A549 (cell line): Measurements from ENCODE around the gene HOXD1. TPM values are rescaled to one million over a fixed set of nuclear protein-coding genes. Genes with fewer than 3 reads are reported as not detected.

Source experiments
- ATAC-seq, 2 experiments: fragments of 200-7000 bp in 1 of 2; fragments of >200 bp in 1 of 2; cut with Nextera tagmentation in 1 of 2; cut with Tn5 transposase in 1 of 2; 3 replicates each; pipeline versions ENCODE4 v1.8.0 to v1.9.1; 2018 to 2020; ENCODE audit warnings: mild to moderate bottlenecking in 1 of 2, moderate library complexity in 1 of 2
- CTCF ChIA-PET: fragments of 300-600 bp; sonication (Branson Sonifier 250); formaldehyde crosslinking; extraction: SDS; loops from one replicate; lab custom pipeline; 2021; ENCODE audit warnings: antibody characterized with exemption, inconsistent platforms; lab: Yijun Ruan, JAX
- POLR2A ChIA-PET: fragments of 350-600 bp; formaldehyde crosslinking; extraction: SDS; loops from one replicate; lab custom pipeline; 2021; ENCODE audit warnings: antibody characterized with exemption, inconsistent platforms; lab: Yijun Ruan, JAX
- DNase-seq, 2 experiments: peaks; one replicate each; pipeline versions ENCODE4 v3.0.0 to v3.0.0-alpha.2; 2011 to 2016; ENCODE audit warnings: low read depth in 1 of 2, low spot score in 1 of 2
- FAIRE-seq: peaks from 2 replicates; lab custom pipeline; 2011; peaks lifted over from hg19 to GRCh38; lab: Jason Lieb, UNC
- H3K27ac ChIP-seq, 2 experiments: fragments of >200 bp; sonication (Bioruptor Twin); formaldehyde crosslinking; 3 replicates each; pipeline ENCODE4 v1.5.1; 2016 to 2017
- H3K4me1 ChIP-seq: fragments of >200 bp; sonication (Bioruptor Twin); formaldehyde crosslinking; 3 replicates; pipeline ENCODE4 v1.6.1; 2016
- H3K4me2 ChIP-seq: fragments of >200 bp; sonication (Bioruptor Twin); formaldehyde crosslinking; 3 replicates; pipeline ENCODE4 v1.6.1; 2016
- H3K4me3 ChIP-seq: fragments of >200 bp; sonication (Bioruptor Twin); formaldehyde crosslinking; 3 replicates; pipeline ENCODE4 v1.5.1; 2016
- H3K9me3 ChIP-seq: fragments of >200 bp; sonication (Bioruptor Twin); formaldehyde crosslinking; 3 replicates; pipeline ENCODE4 v1.6.1; 2016
- CBX2 ChIP-seq: fragments of 200-600 bp; sonication (generic); IDR thresholded peaks from 2 replicates; pipeline ENCODE4 v1.6.1; 2016; ENCODE audit warnings: low read depth, mild to moderate bottlenecking, borderline replicate concordance
- CBX8 ChIP-seq: fragments of 200-600 bp; sonication (generic); IDR thresholded peaks from 2 replicates; pipeline ENCODE4 v1.6.1; 2016
- CHD4 ChIP-seq: fragments of 200-600 bp; sonication (generic); IDR thresholded peaks from 2 replicates; pipeline ENCODE4 v1.6.1; 2016; ENCODE audit warnings: antibody characterized with exemption, mild to moderate bottlenecking, borderline replicate concordance
- EHMT2 ChIP-seq: fragments of 200-600 bp; sonication (generic); IDR thresholded peaks from 2 replicates; pipeline ENCODE4 v1.6.1; 2016; ENCODE audit warnings: antibody characterized with exemption, low read depth, mild to moderate bottlenecking, moderate library complexity
- EP300 ChIP-seq, 2 experiments: fragments of >200 bp; sonication (Bioruptor Twin); formaldehyde crosslinking; IDR thresholded peaks; 2 replicates in 1 of 2; 3 replicates in 1 of 2; pipeline ENCODE4 v1.6.1; 2016 to 2017
- ESRRA ChIP-seq: fragments of 150-350 bp; IDR thresholded peaks from 2 replicates; pipeline ENCODE4 v1.6.1; 2014; ENCODE audit warnings: mild to moderate bottlenecking, low read length, borderline replicate concordance
- FOXS1 ChIP-seq: fragments of 250-450 bp; sonication (Bioruptor Pico); IDR thresholded peaks from 2 replicates; pipeline ENCODE4 v1.5.0; 2020; ENCODE audit warnings: mild to moderate bottlenecking, moderate library complexity
- GATA3 ChIP-seq: IDR thresholded peaks from 2 replicates; pipeline ENCODE4 v1.6.1; 2012; ENCODE audit warnings: borderline replicate concordance
- HEYL ChIP-seq: fragments of 250-450 bp; sonication (Bioruptor Pico); IDR thresholded peaks from 2 replicates; pipeline ENCODE4 v1.8.0; 2021; ENCODE audit warnings: mild to moderate bottlenecking, moderate library complexity
- HOXA7 ChIP-seq: fragments of 250-450 bp; sonication (Bioruptor Pico); IDR thresholded peaks from 2 replicates; pipeline ENCODE4 v1.5.0; 2020; ENCODE audit warnings: mild to moderate bottlenecking, moderate library complexity
- HOXB5 ChIP-seq: fragments of 250-450 bp; sonication (Bioruptor Pico); IDR thresholded peaks from 2 replicates; pipeline ENCODE4 v1.5.0; 2020; ENCODE audit warnings: mild to moderate bottlenecking, moderate library complexity
- JUNB ChIP-seq: fragments of >200 bp; sonication (Bioruptor Twin); formaldehyde crosslinking; IDR thresholded peaks from 2 replicates; pipeline ENCODE4 v1.6.1; 2016
- KDM5A ChIP-seq: fragments of 200-600 bp; sonication (generic); IDR thresholded peaks from 2 replicates; pipeline ENCODE4 v1.6.1; 2016; ENCODE audit warnings: antibody characterized with exemption, mild to moderate bottlenecking
- MAFK ChIP-seq: fragments of 450-650 bp; IDR thresholded peaks from 2 replicates; pipeline ENCODE4 v1.6.1; 2014; ENCODE audit not compliant: partially characterized antibody
- MAX ChIP-seq: IDR thresholded peaks from 2 replicates; pipeline ENCODE4 v1.6.1; 2012
- MAZ ChIP-seq: fragments of 150-350 bp; IDR thresholded peaks from 2 replicates; pipeline ENCODE4 v1.6.1; 2014; ENCODE audit warnings: antibody characterized with exemption, low read depth, low read length, borderline replicate concordance
- MYC ChIP-seq: IDR thresholded peaks from 2 replicates; pipeline ENCODE4 v1.6.1; 2012; ENCODE audit warnings: mild to moderate bottlenecking, inconsistent platforms, low read length, improper control_type of control experiment, borderline replicate concordance
- NFE2L2 ChIP-seq: fragments of 150-350 bp; conservative IDR thresholded peaks from 2 replicates; pipeline ENCODE4 v1.6.1; 2014; ENCODE audit warnings: low read length
- NR3C1 ChIP-seq: fragments of >200 bp; sonication (Bioruptor Twin); formaldehyde crosslinking; IDR thresholded peaks from 3 replicates; pipeline ENCODE4 v1.6.1; 2017
- PBX3 ChIP-seq: IDR thresholded peaks from 2 replicates; pipeline ENCODE4 v1.6.1; 2012
- POLR2A ChIP-seq: IDR thresholded peaks from 2 replicates; pipeline ENCODE4 v1.6.1; 2012; ENCODE audit warnings: mild to moderate bottlenecking, low read length
- POLR2AphosphoS2 ChIP-seq: conservative IDR thresholded peaks from 2 replicates; pipeline ENCODE4 v1.6.1; 2012; ENCODE audit warnings: low read length, improper control_type of control experiment, inconsistent platforms
- RAD21 ChIP-seq, 2 experiments: fragments of >200 bp in 1 of 2; sonication (Bioruptor Twin) in 1 of 2; formaldehyde crosslinking in 1 of 2; IDR thresholded peaks in 1 of 2; conservative IDR thresholded peaks in 1 of 2; 2 replicates in 1 of 2; 3 replicates in 1 of 2; pipeline ENCODE4 v1.6.1; 2012 to 2018; ENCODE audit warnings: inconsistent platforms in 1 of 2
- RARB ChIP-seq: fragments of 250-450 bp; sonication (Bioruptor Pico); IDR thresholded peaks from 2 replicates; pipeline ENCODE4 v1.8.0; 2021; ENCODE audit warnings: mild to moderate bottlenecking, moderate library complexity
- RNF2 ChIP-seq: fragments of 200-600 bp; sonication (generic); IDR thresholded peaks from 2 replicates; pipeline ENCODE4 v1.6.1; 2016; ENCODE audit warnings: low read depth, mild to moderate bottlenecking, antibody characterized with exemption, moderate library complexity, borderline replicate concordance
- SREBF2 ChIP-seq: fragments of 450-650 bp; IDR thresholded peaks from 2 replicates; pipeline ENCODE4 v1.6.1; 2014; ENCODE audit warnings: mild to moderate bottlenecking, moderate library complexity
- TFCP2L1 ChIP-seq: fragments of 250-450 bp; sonication (Bioruptor Pico); IDR thresholded peaks from 2 replicates; pipeline ENCODE4 v1.5.0; 2021; ENCODE audit warnings: mild to moderate bottlenecking
- TP53 ChIP-seq: fragments of 250-450 bp; sonication (Bioruptor Pico); IDR thresholded peaks from 2 replicates; pipeline ENCODE4 v1.5.0; 2021; ENCODE audit warnings: mild to moderate bottlenecking, moderate library complexity
- USF2 ChIP-seq: fragments of 450-650 bp; IDR thresholded peaks from 2 replicates; pipeline ENCODE4 v1.6.1; 2014; ENCODE audit warnings: antibody characterized with exemption
- ZFP36 ChIP-seq: fragments of 450-650 bp; IDR thresholded peaks from 2 replicates; pipeline ENCODE4 v1.6.1; 2014; ENCODE audit warnings: borderline replicate concordance; ENCODE audit not compliant: partially characterized antibody
- ZSCAN20 ChIP-seq: fragments of 250-450 bp; sonication (Bioruptor Pico); IDR thresholded peaks from 2 replicates; pipeline ENCODE4 v1.8.0; 2022; ENCODE audit warnings: mild to moderate bottlenecking, moderate library complexity
- WGBS: methylation state at CpG from one replicate; pipeline ENCODE4 v1.1.6; 2017; ENCODE audit errors: missing lambda C conversion rate; 5-methylcytosine and 5-hydroxymethylcytosine counted together
- polyA minus RNA-seq: library from RNA; depleted of rRNA, polyadenylated mRNA; stranded (reverse); fragments of >200 nt; gene quantifications from 2 replicates; pipeline ENCODE4 v1.2.3, GENCODE V29; 2011; rRNA and poly(A)+ RNA removed
- polyA plus RNA-seq, 4 experiments: library from polyadenylated mRNA; depleted of rRNA in 3 of 4; stranded (reverse); fragments of >200 nt; fragmentation: RNase III in 1 of 4; extraction: RNeasy Plus Mini Kit Qiagen cat#74134 plus additional on column Dnase treatment in 1 of 4; gene quantifications; 2 replicates in 3 of 4; 3 replicates in 1 of 4; pipeline ENCODE4 v1.2.3, GENCODE V29; 2011 to 2017
- TF ChIP-seq, protein P1 (sequence below): fragments of 250-450 bp; sonication (Bioruptor Pico); IDR thresholded peaks from 2 replicates; pipeline ENCODE4 v1.5.0; 2020; ENCODE audit warnings: low read depth, mild to moderate bottlenecking, moderate library complexity
- TF ChIP-seq, protein P2 (sequence below): fragments of >200 bp; sonication (Bioruptor Twin); formaldehyde crosslinking; IDR thresholded peaks from 3 replicates; pipeline ENCODE4 v1.5.1; 2016
- TF ChIP-seq, protein P3 (sequence below): IDR thresholded peaks from 2 replicates; pipeline ENCODE4 v1.6.1; 2012; ENCODE audit warnings: low read depth, borderline replicate concordance

The HOXD1 gene
- polyA plus RNA-seq (2011; rRNA removed) (0.12 and 0.17 TPM in 2 replicates), polyA plus RNA-seq (2017; fragmentation: RNase III; extraction: RNeasy Plus Mini Kit Qiagen cat#74134 plus additional on column Dnase treatment) (0.11 to 0.17 TPM (median 0.12 TPM) in 3 replicates), polyA minus RNA-seq (not detected in 2 replicates)
- polyA plus RNA-seq (2012; cell fraction: cytosol; rRNA removed) = 0.12 and 0.17 TPM in 2 replicates
- 0.17 and 0.34 TPM in 2 replicates for polyA plus RNA-seq (2012; cell fraction: nucleus; rRNA removed)

GRCh38 chr2:176187899-176188773 lies at the start of gene HOXD1:
Gene HOXD1 (plus strand): TSS chr2:176188668. CDS start chr2:176188802, 134 bp downstream.
- Histone ChIP-seq H3K4me2 (peak within 1 kb of the TSS; percentile 72), H3K9me3 (no peaks in the 10 kb centered on the region), H3K27ac (peak within 1 kb of the TSS; percentile 44 to 81; a peak in 5 of 6 replicates), H3K4me1 (0 out of 3 replicates have a peak, but pooled peaks cover 5% of the 10 kb centered on the region), H3K4me3 (peak within 1 kb of the TSS; percentile 56)
- TF ChIP-seq MAZ (no peak), JUNB (no peak), MYC (no peak), TP53 (no peak), ESRRA (no peak), NR3C1 (no peak), POLR2A (no peak; the same call in 1 of the 2 replicates), KDM5A (no peak), GATA3 (no peak), POLR2AphosphoS2 (no peak), CBX2 (no peak), MAFK (no peak), RAD21 (conservative IDR thresholded peaks at IDR 0.05 in 1 of 2, IDR thresholded peaks at IDR 0.05 in 1 of 2) (no peak), NFE2L2 (no peak), CBX8 (no peak), FOXS1 (CRISPR knock-in tag) (no peak), MAX (peak; percentile 74), CHD4 (no peak), ZFP36 (no peak), HOXA7 (CRISPR knock-in tag) (no peak), HOXB5 (CRISPR knock-in tag) (0 out of 2 replicates have a peak, but pooled peaks have one; percentile 33), SREBF2 (no peak), PBX3 (no peak), RNF2 (0 out of 2 replicates have a peak, but pooled peaks have one; percentile 9), HEYL (CRISPR knock-in tag) (no peak), ZSCAN20 (CRISPR knock-in tag) (no peak), RARB (CRISPR knock-in tag) (no peak), TFCP2L1 (CRISPR knock-in tag) (no peak), EHMT2 (no peak), EP300 (IDR thresholded peaks at IDR 0.05) (no peak), USF2 (peak; percentile 87)
- TF ChIP-seq, protein P1, sequence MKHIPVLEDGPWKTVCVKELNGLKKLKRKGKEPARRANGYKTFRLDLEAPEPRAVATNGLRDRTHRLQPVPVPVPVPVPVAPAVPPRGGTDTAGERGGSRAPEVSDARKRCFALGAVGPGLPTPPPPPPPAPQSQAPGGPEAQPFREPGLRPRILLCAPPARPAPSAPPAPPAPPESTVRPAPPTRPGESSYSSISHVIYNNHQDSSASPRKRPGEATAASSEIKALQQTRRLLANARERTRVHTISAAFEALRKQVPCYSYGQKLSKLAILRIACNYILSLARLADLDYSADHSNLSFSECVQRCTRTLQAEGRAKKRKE (CRISPR knock-in tag) = no peak
- TF ChIP-seq, protein P2, sequence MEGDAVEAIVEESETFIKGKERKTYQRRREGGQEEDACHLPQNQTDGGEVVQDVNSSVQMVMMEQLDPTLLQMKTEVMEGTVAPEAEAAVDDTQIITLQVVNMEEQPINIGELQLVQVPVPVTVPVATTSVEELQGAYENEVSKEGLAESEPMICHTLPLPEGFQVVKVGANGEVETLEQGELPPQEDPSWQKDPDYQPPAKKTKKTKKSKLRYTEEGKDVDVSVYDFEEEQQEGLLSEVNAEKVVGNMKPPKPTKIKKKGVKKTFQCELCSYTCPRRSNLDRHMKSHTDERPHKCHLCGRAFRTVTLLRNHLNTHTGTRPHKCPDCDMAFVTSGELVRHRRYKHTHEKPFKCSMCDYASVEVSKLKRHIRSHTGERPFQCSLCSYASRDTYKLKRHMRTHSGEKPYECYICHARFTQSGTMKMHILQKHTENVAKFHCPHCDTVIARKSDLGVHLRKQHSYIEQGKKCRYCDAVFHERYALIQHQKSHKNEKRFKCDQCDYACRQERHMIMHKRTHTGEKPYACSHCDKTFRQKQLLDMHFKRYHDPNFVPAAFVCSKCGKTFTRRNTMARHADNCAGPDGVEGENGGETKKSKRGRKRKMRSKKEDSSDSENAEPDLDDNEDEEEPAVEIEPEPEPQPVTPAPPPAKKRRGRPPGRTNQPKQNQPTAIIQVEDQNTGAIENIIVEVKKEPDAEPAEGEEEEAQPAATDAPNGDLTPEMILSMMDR = no peak
- TF ChIP-seq, protein P3, sequence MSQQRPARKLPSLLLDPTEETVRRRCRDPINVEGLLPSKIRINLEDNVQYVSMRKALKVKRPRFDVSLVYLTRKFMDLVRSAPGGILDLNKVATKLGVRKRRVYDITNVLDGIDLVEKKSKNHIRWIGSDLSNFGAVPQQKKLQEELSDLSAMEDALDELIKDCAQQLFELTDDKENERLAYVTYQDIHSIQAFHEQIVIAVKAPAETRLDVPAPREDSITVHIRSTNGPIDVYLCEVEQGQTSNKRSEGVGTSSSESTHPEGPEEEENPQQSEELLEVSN = peak; percentile 48
- WGBS = 16% methylated on average over 24 of the region's 68 CpGs
- DNase-seq (peak; percentile 57 to 78), ATAC-seq (peak; percentile 94 to 96), FAIRE-seq (no peak)
- ChIA-PET CTCF (interaction anchor here (1.5 to 2.1 kb wide), 2 partner anchors 12 to 47 kb away, joined by 5 to 12 read pairs; no protein-coding TSS in a partner anchor), POLR2A (interaction anchor here (1.0 kb wide), 1 partner anchor 449 kb away, joined by 4 read pairs; no protein-coding TSS in a partner anchor)
